Esophagus squamous epithelium (tissue), 4 donors: ENCODE measurements around the gene STOML1.

ENCODE experiments used
- POLR2A ChIP-seq, 4 donors: fragments of 450-650 bp; IDR thresholded peaks; one replicate each; pipeline ENCODE4 v1.6.1; 2017; ENCODE audit warnings: antibody characterized with exemption in 4 of 4, mild to moderate bottlenecking in 4 of 4, moderate library complexity in 3 of 4
- TF ChIP-seq, protein P1 (sequence below), 6 experiments: fragments of 450-650 bp in 4 of 6; fragments of 200-600 bp in 2 of 6; sonication (generic) in 2 of 6; IDR thresholded peaks; one replicate each; pipeline ENCODE4 v1.5.1; 2016 to 2019; ENCODE audit warnings: antibody characterized with exemption in 6 of 6, mild to moderate bottlenecking in 4 of 6, moderate library complexity in 4 of 6

GRCh38 chr15:73985101-73985873 is 6.8 kb downstream of the STOML1 start:
- TF ChIP-seq, protein P1, sequence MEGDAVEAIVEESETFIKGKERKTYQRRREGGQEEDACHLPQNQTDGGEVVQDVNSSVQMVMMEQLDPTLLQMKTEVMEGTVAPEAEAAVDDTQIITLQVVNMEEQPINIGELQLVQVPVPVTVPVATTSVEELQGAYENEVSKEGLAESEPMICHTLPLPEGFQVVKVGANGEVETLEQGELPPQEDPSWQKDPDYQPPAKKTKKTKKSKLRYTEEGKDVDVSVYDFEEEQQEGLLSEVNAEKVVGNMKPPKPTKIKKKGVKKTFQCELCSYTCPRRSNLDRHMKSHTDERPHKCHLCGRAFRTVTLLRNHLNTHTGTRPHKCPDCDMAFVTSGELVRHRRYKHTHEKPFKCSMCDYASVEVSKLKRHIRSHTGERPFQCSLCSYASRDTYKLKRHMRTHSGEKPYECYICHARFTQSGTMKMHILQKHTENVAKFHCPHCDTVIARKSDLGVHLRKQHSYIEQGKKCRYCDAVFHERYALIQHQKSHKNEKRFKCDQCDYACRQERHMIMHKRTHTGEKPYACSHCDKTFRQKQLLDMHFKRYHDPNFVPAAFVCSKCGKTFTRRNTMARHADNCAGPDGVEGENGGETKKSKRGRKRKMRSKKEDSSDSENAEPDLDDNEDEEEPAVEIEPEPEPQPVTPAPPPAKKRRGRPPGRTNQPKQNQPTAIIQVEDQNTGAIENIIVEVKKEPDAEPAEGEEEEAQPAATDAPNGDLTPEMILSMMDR (IDR thresholded peaks at IDR 0.05), result no peak
- no peak for TF ChIP-seq POLR2A (IDR thresholded peaks at IDR 0.05)
